Measurements from ENCODE around the gene CBX8. TPM values are rescaled to one million over a fixed set of nuclear protein-coding genes. Genes with fewer than 3 reads are reported as not detected.

CBX8 gene
- total RNA-seq, 1 donor from 2014 or later = 3.5 TPM

DNA sequence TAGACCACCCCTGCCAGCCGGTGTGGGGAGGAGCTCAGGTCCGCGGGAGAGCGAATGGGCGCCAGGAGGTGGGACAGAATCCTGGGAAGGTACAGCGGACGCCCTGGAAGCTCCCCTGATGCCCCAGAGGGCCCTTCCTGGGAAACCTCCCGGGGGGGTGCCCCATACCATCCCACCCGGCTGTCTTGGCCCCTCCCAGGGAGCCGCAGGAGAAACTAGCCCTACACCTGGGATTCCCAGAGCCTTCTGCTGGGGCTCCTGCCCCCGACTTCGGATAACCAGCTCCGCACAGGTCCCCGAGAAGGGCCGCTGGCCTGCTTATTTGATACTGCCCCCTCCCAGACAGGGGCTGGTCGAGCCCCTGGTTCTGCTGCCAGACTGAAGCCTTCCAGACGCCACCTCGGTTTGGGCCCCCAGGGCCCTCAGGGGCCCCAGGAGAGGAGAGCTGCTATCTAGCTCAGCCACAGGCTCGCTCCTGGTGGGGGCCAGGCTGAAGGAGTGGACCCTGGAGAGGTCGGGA is 45.3 kb upstream of the CBX8 start:
- no peak for DNase-seq (ENCODE audit: low read depth)
- TF ChIP-seq, protein P1, sequence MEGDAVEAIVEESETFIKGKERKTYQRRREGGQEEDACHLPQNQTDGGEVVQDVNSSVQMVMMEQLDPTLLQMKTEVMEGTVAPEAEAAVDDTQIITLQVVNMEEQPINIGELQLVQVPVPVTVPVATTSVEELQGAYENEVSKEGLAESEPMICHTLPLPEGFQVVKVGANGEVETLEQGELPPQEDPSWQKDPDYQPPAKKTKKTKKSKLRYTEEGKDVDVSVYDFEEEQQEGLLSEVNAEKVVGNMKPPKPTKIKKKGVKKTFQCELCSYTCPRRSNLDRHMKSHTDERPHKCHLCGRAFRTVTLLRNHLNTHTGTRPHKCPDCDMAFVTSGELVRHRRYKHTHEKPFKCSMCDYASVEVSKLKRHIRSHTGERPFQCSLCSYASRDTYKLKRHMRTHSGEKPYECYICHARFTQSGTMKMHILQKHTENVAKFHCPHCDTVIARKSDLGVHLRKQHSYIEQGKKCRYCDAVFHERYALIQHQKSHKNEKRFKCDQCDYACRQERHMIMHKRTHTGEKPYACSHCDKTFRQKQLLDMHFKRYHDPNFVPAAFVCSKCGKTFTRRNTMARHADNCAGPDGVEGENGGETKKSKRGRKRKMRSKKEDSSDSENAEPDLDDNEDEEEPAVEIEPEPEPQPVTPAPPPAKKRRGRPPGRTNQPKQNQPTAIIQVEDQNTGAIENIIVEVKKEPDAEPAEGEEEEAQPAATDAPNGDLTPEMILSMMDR (conservative IDR thresholded peaks at IDR 0.05; ENCODE audit: low read depth, low read length) = no peak
- H3K4me3 ChIP-seq (ENCODE audit: low read depth, low read length) = no peak overlapping the region

- TF ChIP-seq, protein P1 (conservative IDR thresholded peaks at IDR 0.05; ENCODE audit: low read depth, low read length) = no peak
- DNase-seq (ENCODE audit: low read depth) = no peak
- no peak overlapping the region for H3K4me3 ChIP-seq (ENCODE audit: low read depth, low read length)
Observed at GRCh38 chr17:79841369-79842135, 44.7 kb upstream of the CBX8 start.

DNA sequence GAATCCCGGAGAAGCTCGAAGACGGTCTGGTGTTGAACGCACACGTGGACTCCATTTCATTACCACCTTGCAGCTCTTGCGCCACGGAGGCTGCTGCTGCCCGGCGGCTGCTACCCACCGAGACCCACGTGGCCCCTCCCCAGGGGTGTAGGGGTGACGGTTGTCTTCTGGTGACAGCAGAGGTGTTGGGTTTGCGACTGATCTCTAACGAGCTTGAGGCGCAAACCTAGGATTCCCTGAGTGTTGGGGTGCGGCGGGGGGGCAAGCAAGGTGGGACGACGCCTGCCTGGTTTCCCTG is 44.1 kb upstream of the CBX8 start:
- no peak overlapping the region for H3K4me3 ChIP-seq (ENCODE audit: low read depth, low read length)
- TF ChIP-seq, protein P1 (conservative IDR thresholded peaks at IDR 0.05; ENCODE audit: low read depth, low read length) = no peak
- DNase-seq (ENCODE audit: low read depth) = no peak

DNA sequence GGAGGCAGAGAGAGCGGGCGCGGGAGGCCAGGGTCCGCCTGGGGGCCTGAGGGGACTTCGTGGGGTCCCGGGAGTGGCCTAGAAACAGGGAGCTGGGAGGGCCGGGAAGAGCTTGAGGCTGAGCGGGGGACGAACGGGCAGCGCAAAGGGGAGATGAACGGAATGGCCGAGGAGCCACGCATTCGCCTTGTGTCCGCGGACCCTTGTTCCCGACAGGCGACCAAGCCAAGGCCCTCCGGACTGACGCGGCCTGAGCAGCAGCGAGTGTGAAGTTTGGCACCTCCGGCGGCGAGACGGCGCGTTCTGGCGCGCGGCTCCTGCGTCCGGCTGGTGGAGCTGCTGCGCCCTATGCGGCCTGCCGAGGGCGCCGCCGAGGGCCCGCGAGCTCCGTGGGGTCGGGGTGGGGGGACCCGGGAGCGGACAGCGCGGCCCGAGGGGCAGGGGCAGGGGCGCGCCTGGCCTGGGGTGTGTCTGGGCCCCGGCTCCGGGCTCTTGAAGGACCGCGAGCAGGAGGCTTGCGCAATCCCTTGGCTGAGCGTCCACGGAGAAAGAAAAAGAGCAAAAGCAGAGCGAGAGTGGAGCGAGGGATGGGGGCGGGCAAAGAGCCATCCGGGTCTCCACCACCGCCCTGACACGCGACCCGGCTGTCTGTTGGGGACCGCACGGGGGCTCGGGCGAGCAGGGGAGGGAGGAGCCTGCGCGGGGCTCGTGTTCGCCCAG is 43.6 kb upstream of the CBX8 start:
- TF ChIP-seq, protein P1 (conservative IDR thresholded peaks at IDR 0.05; ENCODE audit: low read depth, low read length) = no peak
- no peak overlapping the region for H3K4me3 ChIP-seq (ENCODE audit: low read depth, low read length)
- DNase-seq (ENCODE audit: low read depth) = no peak

GRCh38 chr17:79839356-79840268 is 42.7 kb upstream of the CBX8 start, which contains the start of gene CBX4:
CBX4 (minus strand) TSS chr17:79839440; CDS start chr17:79839251, 189 bp downstream.
- TF ChIP-seq, protein P1 (conservative IDR thresholded peaks at IDR 0.05; ENCODE audit: low read depth, low read length) = peak; percentile 72
- peak within 1 kb of the TSS; percentile 84 for H3K4me3 ChIP-seq (ENCODE audit: low read depth, low read length)
- no peak for DNase-seq (ENCODE audit: low read depth)

- no peak for DNase-seq (ENCODE audit: low read depth)
- TF ChIP-seq, protein P1 (conservative IDR thresholded peaks at IDR 0.05; ENCODE audit: low read depth, low read length) = peak; percentile 3
- H3K4me3 ChIP-seq (ENCODE audit: low read depth, low read length) = peak overlapping the region; percentile 84
Observed at GRCh38 chr17:79838522-79839274, 41.8 kb upstream of the CBX8 start.
